Common myeloid progenitor, CD34-positive (primary cell): ENCODE measurements around the gene CDH18.

Experiments
- CTCF ChIA-PET: fragments of 350-600 bp; sonication (Branson Sonifier 250); formaldehyde crosslinking; loops from one replicate; lab custom pipeline; 2021; ENCODE audit warnings: antibody characterized with exemption; lab: Charles Lee
- POLR2A ChIA-PET: fragments of 350-600 bp; sonication (Branson Sonifier 250); formaldehyde crosslinking; loops from one replicate; lab custom pipeline; 2021; ENCODE audit warnings: antibody characterized with exemption; lab: Charles Lee
- DNase-seq, 3 donors: peaks; one replicate each; pipeline versions ENCODE4 v3.0.0 to v3.0.0-alpha.2; 2013
- H3K27ac ChIP-seq, 2 experiments: 1 replicate in 1 of 2; 2 replicates in 1 of 2; pipeline ENCODE4 v1.7.0; 2013; ENCODE audit warnings: inconsistent platforms in 2 of 2, low read length in 2 of 2, mild to moderate bottlenecking in 2 of 2, low read depth in 1 of 2, moderate library complexity in 1 of 2; ENCODE audit not compliant: severe bottlenecking in 2 of 2, insufficient read depth in 1 of 2, poor library complexity in 1 of 2
- H3K27me3 ChIP-seq, 5 experiments: replicated peaks in 2 of 5; 1 replicate in 3 of 5; 2 replicates in 2 of 5; pipeline versions ENCODE4 v1.6.1 to v1.7.0; 2013; ENCODE audit warnings: low read length in 4 of 5, mild to moderate bottlenecking in 2 of 5, moderate library complexity in 2 of 5, inconsistent platforms in 1 of 5; ENCODE audit not compliant: insufficient read depth in 5 of 5, control insufficient read depth in 4 of 5
- H3K36me3 ChIP-seq, 4 experiments: 1 replicate in 2 of 4; 2 replicates in 2 of 4; pipeline versions ENCODE4 v1.6.1 to v1.7.0; 2013; ENCODE audit warnings: low read length in 3 of 4, control low read depth in 1 of 4, mild to moderate bottlenecking in 1 of 4; ENCODE audit not compliant: control insufficient read depth in 4 of 4, insufficient read depth in 4 of 4
- H3K4me1 ChIP-seq, 4 experiments: 1 replicate in 3 of 4; 2 replicates in 1 of 4; pipeline versions ENCODE4 v1.6.1 to v1.7.1; 2013; ENCODE audit warnings: low read length in 3 of 4, mild to moderate bottlenecking in 3 of 4, control low read depth in 1 of 4, inconsistent platforms in 1 of 4, moderate library complexity in 1 of 4; ENCODE audit not compliant: control insufficient read depth in 4 of 4, insufficient read depth in 4 of 4; ENCODE audit errors: control extremely low read depth in 1 of 4
- H3K4me3 ChIP-seq, 7 experiments: 1 replicate in 4 of 7; 2 replicates in 3 of 7; pipeline versions ENCODE4 v1.5.1 to v1.7.0; 2013; ENCODE audit warnings: mild to moderate bottlenecking in 7 of 7, low read length in 6 of 7, moderate library complexity in 6 of 7, inconsistent platforms in 2 of 7, low read depth in 2 of 7, control low read depth in 1 of 7; ENCODE audit not compliant: insufficient read depth in 4 of 7, control insufficient read depth in 1 of 7; ENCODE audit errors: extremely low read depth in 1 of 7
- H3K9me3 ChIP-seq, 5 experiments: 1 replicate in 4 of 5; 2 replicates in 1 of 5; pipeline versions ENCODE4 v1.6.1 to v1.7.1; 2013; ENCODE audit warnings: low read length in 4 of 5, mild to moderate bottlenecking in 2 of 5, inconsistent platforms in 1 of 5, low read depth in 1 of 5, moderate library complexity in 1 of 5; ENCODE audit not compliant: control insufficient read depth in 4 of 5, insufficient read depth in 2 of 5; ENCODE audit errors: control extremely low read depth in 1 of 5
- WGBS: methylation state at CpG from one replicate; pipeline ENCODE4 v1.1.5; 2013; ENCODE audit not compliant: insufficient coverage; 5-methylcytosine and 5-hydroxymethylcytosine counted together

Gene CDH18

DNA sequence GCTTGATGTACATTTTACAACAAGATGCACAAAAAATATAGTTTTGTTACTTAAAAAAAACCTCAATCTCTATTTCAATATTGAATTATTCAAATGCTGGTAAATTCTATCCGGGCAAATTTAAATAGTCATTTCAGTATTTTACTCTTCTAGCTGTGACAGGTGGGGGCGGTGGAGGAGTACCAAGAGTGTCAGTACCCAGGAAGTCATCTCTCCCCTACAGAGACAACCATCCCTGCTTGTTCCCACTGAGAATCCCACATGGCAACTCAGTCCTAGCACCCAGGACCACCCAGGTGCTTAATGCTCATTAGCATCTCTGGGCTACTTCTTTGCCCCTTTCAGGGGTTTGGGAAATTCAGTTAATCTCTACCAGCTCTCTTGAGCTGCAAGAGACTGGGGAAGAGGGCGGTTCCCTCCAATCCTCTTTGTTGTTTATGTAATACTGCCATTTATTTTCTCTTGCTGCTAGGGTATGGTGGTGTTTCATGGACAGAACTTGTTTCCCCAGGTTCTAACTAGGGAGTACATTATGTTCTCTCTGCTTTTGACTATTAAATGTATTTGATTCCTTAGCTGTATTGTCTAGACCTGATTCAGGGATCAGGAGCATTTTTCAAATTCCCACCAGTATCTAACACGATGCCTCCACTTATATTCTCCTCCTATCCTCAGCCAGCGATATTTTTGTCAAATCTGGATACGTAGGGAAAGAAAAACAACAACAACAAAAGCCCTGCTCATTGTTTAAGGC is 122.5 kb downstream of the CDH18 start:
- Histone ChIP-seq H3K36me3 (no peaks in the 10 kb centered on the region), H3K27ac (no peak overlapping the region), H3K9me3 (no peaks in the 10 kb centered on the region), H3K27me3 (no peaks in the 10 kb centered on the region), H3K4me3 (no peak overlapping the region), H3K4me1 (no peaks in the 10 kb centered on the region)
- POLR2A ChIA-PET, result no interaction called here
- no peak for DNase-seq
- WGBS, result 97% methylated on average over 5 of the region's 6 CpGs
- CTCF ChIA-PET, result no interaction called here

DNA sequence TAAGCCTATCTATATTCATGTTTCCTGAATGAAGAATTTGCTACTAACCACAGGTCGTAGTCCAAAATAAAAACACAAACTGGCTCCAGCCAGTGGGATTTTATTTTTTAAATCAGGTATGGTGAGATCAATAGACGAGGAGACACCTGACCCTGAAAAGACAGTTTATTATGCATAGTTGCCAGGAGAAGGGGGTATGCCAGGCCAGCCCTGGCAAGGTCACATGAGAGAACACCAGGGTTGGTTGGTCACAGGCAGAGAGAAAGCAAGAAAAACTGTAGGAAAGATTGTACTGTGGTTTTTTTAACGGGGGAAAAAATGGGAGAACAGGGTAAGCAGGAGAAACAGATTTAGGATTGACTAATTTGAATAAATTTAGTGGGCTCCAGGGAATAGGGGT is 125.3 kb downstream of the CDH18 start:
- no peaks in the 10 kb centered on the region for H3K36me3 ChIP-seq
- H3K27ac ChIP-seq, result no peak overlapping the region
- POLR2A ChIA-PET, result no interaction called here
- DNase-seq, result no peak
- no peaks in the 10 kb centered on the region for H3K4me1 ChIP-seq
- WGBS, result 89% methylated on average over 3 of the region's 3 CpGs
- CTCF ChIA-PET, result no interaction called here
- no peak overlapping the region for H3K4me3 ChIP-seq
- no peaks in the 10 kb centered on the region for H3K9me3 ChIP-seq
- no peaks in the 10 kb centered on the region for H3K27me3 ChIP-seq

DNA sequence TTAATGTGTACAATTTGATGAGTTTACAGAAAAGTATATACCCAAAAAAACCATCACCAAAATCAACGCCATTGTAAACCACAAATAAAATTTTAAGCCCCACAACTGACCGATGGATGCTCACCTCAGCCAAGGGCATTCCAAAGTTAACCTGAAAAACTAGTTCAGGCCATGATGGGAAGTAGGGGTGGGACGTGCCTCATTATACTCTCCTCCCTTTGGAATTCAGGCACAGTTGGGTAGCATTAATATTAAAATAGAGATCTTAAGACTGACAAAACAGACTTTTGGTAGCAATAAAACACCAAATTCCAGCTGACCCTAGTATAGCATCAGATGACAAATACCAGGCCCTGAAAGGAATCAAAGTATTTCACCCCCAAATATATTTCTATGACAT is 129.0 kb downstream of the CDH18 start:
- 100% methylated on average over 1 of the region's 3 CpGs for WGBS
- no peak overlapping the region for H3K27ac ChIP-seq
- CTCF ChIA-PET, result no interaction called here

DNA sequence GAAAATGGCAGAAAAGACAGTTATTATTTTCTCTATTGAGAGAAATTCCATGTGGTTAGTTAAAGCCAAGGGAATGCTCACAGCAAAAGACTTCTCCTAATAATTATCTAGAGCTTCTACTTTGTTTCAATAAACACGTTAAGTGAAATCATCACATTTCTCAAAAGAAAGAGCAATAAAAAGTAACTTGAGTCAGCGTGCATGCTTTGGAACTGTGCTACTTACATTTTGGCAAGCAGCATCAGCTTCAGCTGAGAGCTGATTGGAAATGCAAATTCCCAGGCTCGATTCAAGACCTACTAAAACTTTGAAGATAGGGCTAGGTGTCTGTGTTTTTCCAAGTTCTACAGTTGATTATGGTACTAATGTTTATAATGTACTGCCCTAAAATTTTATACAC is 132.1 kb downstream of the CDH18 start:
- no peak for DNase-seq
- ChIA-PET POLR2A (no interaction called here), CTCF (no interaction called here)
- no peaks in the 10 kb centered on the region for H3K4me1 ChIP-seq
- no peak overlapping the region for H3K27ac ChIP-seq
- no peaks in the 10 kb centered on the region for H3K27me3 ChIP-seq
- 84% methylated on average over 3 of the region's 3 CpGs for WGBS
- peaks cover 0 to 1% (median 0%) of the 10 kb centered on the region in 5 experiments for H3K9me3 ChIP-seq
- no peaks in the 10 kb centered on the region for H3K36me3 ChIP-seq
- no peak overlapping the region for H3K4me3 ChIP-seq

More for the DNA sequence above, 129.0 kb downstream of the CDH18 start:
- H3K27me3 ChIP-seq, result no peaks in the 10 kb centered on the region
- H3K4me3 ChIP-seq, result no peak overlapping the region
- no peaks in the 10 kb centered on the region for H3K36me3 ChIP-seq
- no peak for DNase-seq
- no peaks in the 10 kb centered on the region for H3K9me3 ChIP-seq
- H3K4me1 ChIP-seq, result no peaks in the 10 kb centered on the region
- POLR2A ChIA-PET, result no interaction called here

DNA sequence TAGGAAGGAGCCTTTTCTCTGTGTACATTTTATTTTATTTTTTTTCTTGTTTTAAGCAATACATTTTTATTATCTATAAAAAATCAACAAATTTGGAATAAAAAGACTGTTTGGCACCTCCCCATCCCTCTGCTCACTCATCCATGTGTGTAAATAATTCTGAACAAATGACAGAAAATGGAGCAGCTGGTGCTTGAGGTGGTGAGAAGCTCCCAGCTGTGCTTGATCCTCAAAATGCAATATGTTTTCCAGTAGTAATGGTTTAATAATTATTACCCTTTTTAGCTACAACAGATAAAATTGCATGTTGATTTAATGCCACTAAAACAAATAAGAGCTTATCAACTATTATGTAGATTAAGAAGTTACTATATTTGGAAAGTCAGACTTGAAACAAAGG is 132.5 kb downstream of the CDH18 start:
- H3K36me3 ChIP-seq, result no peaks in the 10 kb centered on the region
- no peak overlapping the region for H3K27ac ChIP-seq
- peaks cover 0 to 1% (median 0%) of the 10 kb centered on the region in 5 experiments for H3K9me3 ChIP-seq
- ChIA-PET POLR2A (no interaction called here), CTCF (no interaction called here)
- no peaks in the 10 kb centered on the region for H3K4me1 ChIP-seq
- no peaks in the 10 kb centered on the region for H3K27me3 ChIP-seq
- no peak overlapping the region for H3K4me3 ChIP-seq
- no peak for DNase-seq

DNA sequence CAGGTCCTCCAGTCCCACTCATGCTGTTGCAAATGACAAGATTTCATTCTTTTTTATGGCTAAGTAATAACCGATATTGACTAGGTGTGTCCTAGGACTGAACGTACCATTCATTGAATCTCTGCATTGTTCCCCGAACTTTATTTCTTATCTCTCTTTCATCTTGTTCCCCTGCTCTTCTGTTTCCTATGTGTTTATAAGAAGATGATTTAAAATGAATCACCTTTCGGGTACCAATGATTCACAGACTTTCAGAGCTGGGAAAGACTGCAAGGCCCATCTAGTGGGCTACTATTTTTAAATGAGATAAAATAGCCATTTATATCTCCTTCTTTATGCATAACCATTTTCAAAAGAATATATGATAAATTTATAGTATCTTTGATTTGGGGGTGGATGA is 133.0 kb downstream of the CDH18 start:
- POLR2A ChIA-PET, result no interaction called here
- Histone ChIP-seq H3K4me3 (no peak overlapping the region), H3K9me3 (peaks cover 0 to 1% (median 0%) of the 10 kb centered on the region in 5 experiments), H3K27ac (no peak overlapping the region), H3K4me1 (no peaks in the 10 kb centered on the region), H3K36me3 (no peaks in the 10 kb centered on the region), H3K27me3 (no peaks in the 10 kb centered on the region)
- no peak for DNase-seq
- WGBS, result 83% methylated on average over 1 of the region's 4 CpGs
- CTCF ChIA-PET, result no interaction called here

DNA sequence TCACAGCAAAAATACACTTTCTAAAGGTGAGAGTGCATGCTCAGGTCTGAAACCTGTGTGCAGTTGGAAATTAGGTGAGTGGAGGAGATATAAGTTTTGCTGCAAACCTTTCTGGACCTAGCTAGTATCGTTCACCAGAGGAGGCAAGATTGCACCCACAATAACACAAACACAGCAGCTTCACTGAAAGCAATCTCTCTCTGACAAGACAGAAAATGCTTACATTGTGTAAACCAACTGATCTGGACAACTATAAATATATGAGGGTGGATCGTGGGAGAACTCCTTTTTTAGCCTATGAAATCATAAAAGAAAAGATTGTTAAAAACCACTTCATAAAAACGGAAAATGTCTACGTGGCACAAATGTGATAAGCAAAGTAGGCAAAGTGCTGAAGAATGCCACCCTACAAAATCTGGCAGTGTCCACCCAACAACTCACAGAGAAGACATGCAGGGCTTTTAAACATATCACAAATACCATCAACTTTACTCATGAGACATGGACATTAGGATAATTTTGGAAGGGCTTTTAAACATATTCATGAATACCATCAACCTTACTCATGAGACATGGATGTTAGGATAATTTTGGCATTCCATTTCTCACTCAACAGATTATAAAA is 134.3 kb downstream of the CDH18 start:
- Histone ChIP-seq H3K27me3 (no peaks in the 10 kb centered on the region), H3K36me3 (no peaks in the 10 kb centered on the region), H3K4me3 (no peak overlapping the region), H3K4me1 (no peaks in the 10 kb centered on the region), H3K27ac (no peak overlapping the region), H3K9me3 (peaks cover 0 to 1% (median 0%) of the 10 kb centered on the region in 5 experiments)
- ChIA-PET CTCF (no interaction called here), POLR2A (no interaction called here)
- no CpG with 5 or more reads among the region's 4 CpGs for WGBS
- no peak for DNase-seq
